Psoas muscle (tissue), 8 donors: Measurements from ENCODE around the gene CHCHD4. TPM values are rescaled to one million over a fixed set of nuclear protein-coding genes. Genes with fewer than 3 reads are reported as not detected.

Source experiments
- ATAC-seq, 4 donors: fragments of 200-7000 bp; cut with Tn5 transposase; one replicate each; pipeline ENCODE4 v1.9.1; 2020; ENCODE audit warnings: moderate library complexity in 3 of 4, mild to moderate bottlenecking in 2 of 4
- DNase-seq, 2 donors: peaks; one replicate each; pipeline ENCODE4 v3.0.0-alpha.2; 2020
- H3K27ac ChIP-seq: fragments of 200-600 bp; one replicate; pipeline ENCODE4 v1.8.0; 2022
- H3K27me3 ChIP-seq, 3 donors: fragments of 200-600 bp in 1 of 3; one replicate each; pipeline versions ENCODE4 v1.6.1 to v1.8.0; 2013 to 2022; ENCODE audit warnings: low read length in 2 of 3, mild to moderate bottlenecking in 2 of 3, moderate library complexity in 1 of 3; ENCODE audit not compliant: insufficient read depth in 3 of 3
- H3K36me3 ChIP-seq, 2 donors: fragments of 200-600 bp in 1 of 2; one replicate each; pipeline versions ENCODE4 v1.6.1 to v1.8.0; 2013 to 2022; ENCODE audit warnings: low read depth in 1 of 2, mild to moderate bottlenecking in 1 of 2, moderate library complexity in 1 of 2; ENCODE audit not compliant: insufficient read depth in 1 of 2
- H3K4me1 ChIP-seq: fragments of 200-600 bp; one replicate; pipeline ENCODE4 v1.8.0; 2022
- H3K4me3 ChIP-seq: fragments of 200-600 bp; one replicate; pipeline ENCODE4 v1.8.0; 2022; ENCODE audit warnings: mild to moderate bottlenecking
- H3K9me3 ChIP-seq: fragments of 200-600 bp; one replicate; pipeline ENCODE4 v1.8.0; 2022
- WGBS, 3 donors: extraction: QIAGEN DNeasy Blood & Tissue Kit; methylation state at CpG; one replicate each; pipeline versions ENCODE4 v1.1.6 to v1.1.7; 2013; 5-methylcytosine and 5-hydroxymethylcytosine counted together
- intact Hi-C, 2 donors: fragments of 100-400 bp; cut with DNase I; formaldehyde crosslinking; loops; one replicate each; pipeline versions ENCODE4 v1.11.0 to v1.14.2; 2022
- polyA plus RNA-seq, 3 donors: library from polyadenylated mRNA; stranded (reverse); fragments of 200-250 nt; gene quantifications; one replicate each; pipeline ENCODE4 v1.2.3, GENCODE V29; 2013
- total RNA-seq, 4 donors: library from RNA; stranded (reverse); fragmentation: NEBNext Ultra II Directional in 2 of 4; extraction: Animal tissue kit (Norgen Biotek cat#: 25700) in 2 of 4; gene quantifications; one replicate each; pipeline versions ENCODE4 v1.2.1 to v1.2.4, GENCODE V29; 2021 to 2023
- TF ChIP-seq, protein P1 (sequence below): fragments of 200-600 bp; IDR thresholded peaks from one replicate; pipeline ENCODE4 v1.8.0; 2022; ENCODE audit warnings: antibody characterized with exemption
- donor health status: healthy with polysubstance abuse.
- donor health status: DM: no; HTN: no; CAD: no; lungs with moderate emphysema.
- donor health status: Bipolar disorder and iron deficiency.
- donor health status: healthy.
- donor health status: DM: yes; HTN: yes; CAD: no.
- donor health status: DM: no; HTN: no; CAD: no.
- donor health status: DM: no; HTN: no; CAD: no.
- donor health status: DM: yes; HTN: yes; CAD: no.

Gene CHCHD4
- total and polyA plus RNA-seq, 7 donors = 18.5 to 55.4 (median 26.8) TPM

DNA sequence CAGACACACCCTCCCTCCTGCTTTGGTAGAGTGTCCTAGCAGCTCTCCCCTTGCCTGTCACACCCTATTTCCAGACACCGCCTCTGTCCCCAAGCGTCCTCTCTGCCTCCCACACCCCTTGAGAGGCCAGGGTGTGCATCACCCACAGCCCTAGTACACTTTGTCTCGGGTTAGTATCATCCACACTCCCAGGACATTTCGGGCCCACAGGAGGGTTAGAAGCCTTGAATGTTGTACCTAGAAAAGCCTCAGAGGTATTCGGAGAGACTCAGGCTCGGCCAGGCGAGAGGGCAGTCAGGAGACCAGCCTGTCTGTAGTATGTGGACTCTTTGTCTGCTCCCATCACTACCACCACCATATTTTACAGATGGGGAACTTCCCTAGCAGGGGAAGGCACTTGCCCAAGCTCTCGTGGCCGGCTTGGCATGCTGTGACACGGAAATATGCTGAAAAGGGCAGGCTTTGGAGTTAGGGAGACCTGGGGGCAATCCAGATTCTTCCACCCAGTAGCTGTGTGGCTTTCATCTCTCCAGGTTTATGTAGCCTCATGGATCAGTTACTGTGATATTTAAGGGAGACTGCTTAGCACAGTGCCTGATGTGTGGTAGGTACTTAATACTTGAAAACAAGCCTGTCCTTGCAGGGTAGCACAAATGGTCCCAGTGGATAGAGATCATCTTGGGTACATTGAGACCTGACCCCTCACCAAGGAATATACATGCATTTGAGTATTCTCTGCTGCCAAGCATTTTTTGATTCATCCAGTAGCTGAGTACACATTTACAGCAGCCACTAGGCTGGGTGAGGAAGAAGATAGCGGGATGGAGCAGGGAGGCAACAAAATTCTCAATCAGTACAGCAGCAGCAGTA lies 1.6 kb upstream of the CHCHD4 start:
- intact Hi-C loops = loop anchor here in 1 of 2 donors (5.0 kb wide), 1 partner anchor 51 kb away; the partner anchor contains the start of genes LSM3 and XPC

DNA sequence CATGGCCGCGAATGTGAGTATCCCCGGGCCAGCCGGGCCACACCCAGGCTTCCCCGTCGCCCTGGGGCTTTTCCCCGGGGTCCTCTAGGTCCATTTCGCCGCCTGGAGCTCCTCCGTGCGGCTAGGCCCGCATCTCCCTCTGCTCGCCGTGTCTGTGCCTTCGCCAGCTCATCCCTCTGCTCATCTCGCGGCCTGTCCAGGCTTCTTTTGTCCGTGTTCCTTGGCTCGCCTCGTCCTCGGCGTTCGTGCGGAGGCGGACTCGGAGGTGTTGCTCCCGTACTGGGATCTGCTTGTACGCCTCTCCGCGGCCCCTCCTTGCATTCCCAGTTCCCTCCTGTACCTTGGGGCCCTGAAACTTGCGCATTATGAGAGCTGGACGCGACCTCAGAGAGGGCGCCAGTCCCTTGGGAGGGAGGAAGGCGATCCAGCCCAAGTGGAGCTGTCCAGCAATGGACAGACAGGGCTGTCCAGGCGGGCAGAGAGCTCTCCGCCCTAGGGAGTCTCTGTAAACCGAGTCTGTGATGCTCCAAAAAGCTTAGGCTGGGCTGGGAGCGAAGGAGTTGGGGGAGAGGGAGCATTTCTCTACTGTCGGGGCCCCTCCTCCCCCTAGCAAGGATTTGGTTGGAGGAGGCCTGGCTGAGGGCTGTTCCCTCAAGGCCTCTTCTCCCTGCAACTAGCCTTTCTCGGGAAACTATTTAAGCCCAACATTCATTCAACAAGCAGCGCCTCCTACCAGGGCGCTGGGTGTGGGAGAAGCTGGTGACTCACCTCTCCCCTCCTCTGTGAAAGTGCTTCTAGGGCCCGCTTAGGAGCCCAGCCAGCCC lies 735 bp upstream of the CHCHD4 start:
- intact Hi-C loops = loop anchor here (2.0 to 5.0 kb wide), 2 partner anchors 52 to 53 kb away; partner anchors contain the start of genes LSM3 (in 2 of the 2) and XPC (in 2 of the 2)
- Histone ChIP-seq H3K4me3 (peak overlapping the region; percentile 98), H3K36me3 (peaks cover 7 to 54% of the 10 kb centered on the region in 2 donors), H3K27ac (peak overlapping the region; percentile 97), H3K4me1 (peaks cover 30% of the 10 kb centered on the region), H3K9me3 (no peaks in the 10 kb centered on the region), H3K27me3 (no peaks in the 10 kb centered on the region)
- peak in 1 of 2 donors; percentile 81 for DNase-seq
- peak in 3 of 4 donors; percentile 58 to 84 (median 65) for ATAC-seq
- 0 to 1% (median 0%) methylated on average over 38 to 44 of the region's 44 CpGs for WGBS, 3 donors
- TF ChIP-seq, protein P1, sequence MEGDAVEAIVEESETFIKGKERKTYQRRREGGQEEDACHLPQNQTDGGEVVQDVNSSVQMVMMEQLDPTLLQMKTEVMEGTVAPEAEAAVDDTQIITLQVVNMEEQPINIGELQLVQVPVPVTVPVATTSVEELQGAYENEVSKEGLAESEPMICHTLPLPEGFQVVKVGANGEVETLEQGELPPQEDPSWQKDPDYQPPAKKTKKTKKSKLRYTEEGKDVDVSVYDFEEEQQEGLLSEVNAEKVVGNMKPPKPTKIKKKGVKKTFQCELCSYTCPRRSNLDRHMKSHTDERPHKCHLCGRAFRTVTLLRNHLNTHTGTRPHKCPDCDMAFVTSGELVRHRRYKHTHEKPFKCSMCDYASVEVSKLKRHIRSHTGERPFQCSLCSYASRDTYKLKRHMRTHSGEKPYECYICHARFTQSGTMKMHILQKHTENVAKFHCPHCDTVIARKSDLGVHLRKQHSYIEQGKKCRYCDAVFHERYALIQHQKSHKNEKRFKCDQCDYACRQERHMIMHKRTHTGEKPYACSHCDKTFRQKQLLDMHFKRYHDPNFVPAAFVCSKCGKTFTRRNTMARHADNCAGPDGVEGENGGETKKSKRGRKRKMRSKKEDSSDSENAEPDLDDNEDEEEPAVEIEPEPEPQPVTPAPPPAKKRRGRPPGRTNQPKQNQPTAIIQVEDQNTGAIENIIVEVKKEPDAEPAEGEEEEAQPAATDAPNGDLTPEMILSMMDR = no peak

More for the DNA sequence above, 1.6 kb upstream of the CHCHD4 start:
- H3K9me3 ChIP-seq = no peaks in the 10 kb centered on the region
- peak overlapping the region; percentile 98 for H3K4me3 ChIP-seq
- no peaks in the 10 kb centered on the region for H3K27me3 ChIP-seq
- WGBS, 3 donors = 39 to 47% (median 41%) methylated on average over 11 of the region's 11 CpGs
- H3K4me1 ChIP-seq = peaks cover 30% of the 10 kb centered on the region
- DNase-seq (peak in 1 of 2 donors; percentile 95), ATAC-seq (peak in 1 of 4 donors; percentile 82)
- TF ChIP-seq, protein P1 = no peak
- H3K27ac ChIP-seq = peak overlapping the region; percentile 97
- peaks cover 7 to 54% of the 10 kb centered on the region in 2 donors for H3K36me3 ChIP-seq

DNA sequence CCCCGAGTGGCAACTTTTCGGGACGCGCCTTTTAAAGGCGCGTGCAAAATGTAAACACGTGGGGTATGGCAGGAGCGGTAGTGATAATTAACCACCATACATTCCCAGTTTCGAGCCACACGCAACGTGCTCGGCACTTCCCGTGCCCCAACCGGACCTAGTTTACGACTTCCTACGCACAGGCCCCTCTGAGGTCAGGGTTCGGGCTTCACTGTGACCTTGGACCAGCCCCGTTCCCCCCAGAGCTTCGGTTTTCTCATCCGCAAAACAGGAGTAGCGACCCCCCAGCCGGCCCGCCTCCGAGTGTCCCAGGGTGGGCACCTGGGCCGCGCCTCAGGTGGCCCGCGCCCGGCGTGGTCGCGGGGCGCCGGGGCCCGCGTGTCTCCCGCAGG lies 451 bp downstream of the CHCHD4 start:
- peak; percentile 71 to 86 for DNase-seq
- intact Hi-C loops = loop anchor here in 1 of 2 donors (2.0 to 5.0 kb wide), 2 partner anchors 55 to 227 kb away; partner anchors contain the start of genes LSM3 and XPC
- Histone ChIP-seq H3K4me1 (peaks cover 30% of the 10 kb centered on the region), H3K27me3 (no peaks in the 10 kb centered on the region), H3K9me3 (no peaks in the 10 kb centered on the region), H3K4me3 (peak overlapping the region; percentile 98), H3K36me3 (peaks cover 7 to 54% of the 10 kb centered on the region in 2 donors), H3K27ac (peak overlapping the region; percentile 97)
- TF ChIP-seq, protein P1 = no peak
- ATAC-seq = peak; percentile 9 to 48 (median 35)
- 0 to 1% (median 0%) methylated on average over 34 to 37 of the region's 37 CpGs for WGBS, 3 donors

DNA sequence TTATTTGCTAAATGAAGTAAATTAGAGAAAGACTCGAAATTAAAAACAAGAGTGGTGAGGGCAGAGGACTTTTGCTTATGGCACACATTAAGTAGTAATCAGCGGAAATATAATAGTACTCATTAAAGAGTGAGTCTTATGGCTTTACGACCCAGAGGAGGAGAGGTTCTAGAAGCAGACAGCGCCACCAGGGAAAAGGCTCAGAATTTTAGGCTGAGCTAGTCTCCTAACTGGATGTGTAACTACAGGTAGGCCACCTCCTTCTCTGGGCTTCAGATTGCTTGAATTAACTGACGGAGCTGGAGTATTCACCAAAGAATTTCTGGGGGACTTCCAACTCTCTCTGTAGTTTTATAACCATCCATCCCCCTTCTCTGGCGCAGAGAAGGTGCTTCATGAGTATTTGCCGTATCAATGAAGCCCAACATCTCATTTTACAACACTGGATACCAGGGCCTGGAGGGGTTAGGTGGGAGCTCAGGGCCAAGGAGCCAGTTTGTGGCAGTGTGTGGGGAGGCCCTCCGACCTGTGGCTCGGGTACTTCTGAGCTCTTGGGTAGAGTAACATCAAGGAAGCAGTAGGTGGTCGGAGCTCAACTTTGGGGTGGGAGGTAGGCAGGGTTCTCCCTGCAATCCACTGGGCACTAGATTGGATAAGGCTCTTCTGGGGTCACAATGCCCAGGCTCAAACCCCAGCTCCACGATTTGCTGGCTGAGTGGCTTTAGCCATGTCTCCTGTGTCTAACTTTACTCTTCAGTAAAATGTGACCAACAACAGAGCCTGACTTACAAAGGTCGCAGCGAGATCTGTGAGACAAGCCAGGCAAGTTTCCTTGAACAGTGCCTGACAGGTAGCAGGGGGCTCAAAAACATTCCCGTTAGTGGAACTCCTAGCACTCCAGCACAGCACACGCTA lies 1.1 kb downstream of the CHCHD4 start:
- Histone ChIP-seq H3K4me3 (peak overlapping the region; percentile 98), H3K27ac (peak overlapping the region; percentile 97), H3K27me3 (no peaks in the 10 kb centered on the region), H3K36me3 (peaks cover 8 to 52% of the 10 kb centered on the region in 2 donors), H3K9me3 (no peaks in the 10 kb centered on the region), H3K4me1 (peaks cover 30% of the 10 kb centered on the region)
- ATAC-seq (no peak), DNase-seq (no peak)
- 43 to 48% (median 47%) methylated on average over 15 of the region's 15 CpGs for WGBS, 3 donors
- TF ChIP-seq, protein P1 = no peak
- intact Hi-C loops = loop anchor here in 1 of 2 donors (2.0 to 5.0 kb wide), 2 partner anchors 55 to 226 kb away; partner anchors contain the start of genes LSM3 and XPC
